ENCODE results near the gene GLIS1. TPM values are rescaled to one million over a fixed set of nuclear protein-coding genes. Genes with fewer than 3 reads are reported as not detected.
"Not testable (repeated sequence)": the region's sequence is repeated elsewhere in the genome, so short reads cannot be mapped to it uniquely, and the experiment has no call there.

GLIS1 gene
- total and polyA plus RNA-seq, 2 of the 8 experiments (the other 6 are each of a cell fraction or from before 2014, with no cell fraction given), result 0.15 to 0.22 TPM

DNA sequence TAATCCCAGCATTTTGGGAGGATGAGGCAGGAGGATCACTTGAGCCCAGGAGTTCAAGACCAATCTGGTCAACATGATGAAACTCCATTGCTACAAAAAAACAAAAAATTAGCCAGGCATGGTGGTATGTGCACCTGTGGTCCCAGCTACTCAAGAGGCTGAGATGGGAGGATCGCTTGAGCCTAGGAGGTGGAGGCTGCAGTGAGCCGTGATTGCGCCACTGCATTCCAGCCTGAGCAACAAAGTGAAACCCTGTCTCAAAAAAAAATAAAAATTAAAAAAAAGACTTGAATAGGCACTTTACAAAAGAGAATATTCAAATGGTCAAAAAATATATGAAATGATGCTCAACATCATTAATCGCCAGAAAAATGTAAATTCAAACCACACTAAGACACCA, 91.0 kb downstream of the GLIS1 start:
- H3K9ac ChIP-seq (replicated peaks in 1 of 4; ENCODE audit: extremely low read depth in 1 of 4, low read depth in 3 of 4, low read length in 3 of 4); H4K8ac ChIP-seq (ENCODE audit: extremely low read depth, insufficient read depth, low read length); FAIRE-seq; H4K20me1 ChIP-seq (replicated peaks in 1 of 2; ENCODE audit: control insufficient read depth in 1 of 2, insufficient read depth in 2 of 2, low read length in 2 of 2); H4K5ac ChIP-seq (ENCODE audit: insufficient read length, low read depth, low read length); H3K4ac ChIP-seq (replicated peaks; ENCODE audit: insufficient read length, low read depth, low read length); H2BK12ac ChIP-seq (ENCODE audit: low read depth, low read length); H2AK5ac ChIP-seq (ENCODE audit: low read depth, low read length); H3K36me3 ChIP-seq (ENCODE audit: control insufficient read depth in 2 of 4, insufficient read depth in 4 of 4, low read length in 3 of 4); H3K79me2 ChIP-seq (ENCODE audit: control insufficient read depth in 1 of 2, insufficient read depth in 2 of 2, low read length in 2 of 2); H3K56ac ChIP-seq (replicated peaks; ENCODE audit: insufficient read length, low read depth, low read length); H3K9me3 ChIP-seq (ENCODE audit: insufficient read depth in 2 of 2, low read depth in 1 of 2, low read length in 1 of 2); H3K23me2 ChIP-seq (ENCODE audit: low read depth, low read length); H3K27ac ChIP-seq (ENCODE audit: low read depth, low read length); H3K4me2 ChIP-seq (ENCODE audit: insufficient read depth in 1 of 2, low read depth in 2 of 2, low read length in 2 of 2); H3K18ac ChIP-seq (ENCODE audit: extremely low read depth, low read length); POLR2A ChIA-PET (ENCODE audit: partially characterized antibody); H3K79me1 ChIP-seq (ENCODE audit: low read depth, low read length); H2BK5ac ChIP-seq (ENCODE audit: low read depth, low read length); H2BK120ac ChIP-seq (replicated peaks; ENCODE audit: low read depth, low read length); H4K91ac ChIP-seq (replicated peaks; ENCODE audit: insufficient read length, low read length); H3K4me3 ChIP-seq (ENCODE audit: extremely low read depth in 1 of 4, insufficient read depth in 2 of 4, low read depth in 3 of 4, low read length in 4 of 4); H3K4me1 ChIP-seq (replicated peaks in 1 of 4; ENCODE audit: control insufficient read depth in 3 of 4, insufficient read depth in 4 of 4, low read length in 3 of 4); H2BK15ac ChIP-seq (ENCODE audit: low read length); H2AFZ ChIP-seq (ENCODE audit: low read length); DNase-seq (ENCODE audit: low read depth in 1 of 2, low spot score in 2 of 2); H3K14ac ChIP-seq (ENCODE audit: insufficient read length); H3K23ac ChIP-seq (ENCODE audit: insufficient read length); H3K27me3 ChIP-seq (replicated peaks in 1 of 4; ENCODE audit: control insufficient read depth in 3 of 4, extremely low read depth in 1 of 4, insufficient read depth in 3 of 4, low read length in 3 of 4); H2BK20ac ChIP-seq (ENCODE audit: low read length): not testable (repeated sequence)
- CTCF ChIA-PET (ENCODE audit: partially characterized antibody), result interaction anchor here (2.7 kb wide), 1 partner anchor 35 kb away, joined by 6 read pairs; no protein-coding TSS in a partner anchor
- 97% methylated on average over 4 of the region's 4 CpGs; no CpG with 5 or more reads in 1 of the 2 experiments for WGBS, 2 experiments (ENCODE audit: extremely low coverage in 1 of 2, insufficient coverage in 1 of 2, insufficient read length in 1 of 2, insufficient replicate concordance in 2 of 2, low coverage in 1 of 2, low lambda C conversion rate in 2 of 2, missing lambda C conversion rate in 1 of 2)
- TF ChIP-seq CEBPB (IDR thresholded peaks at IDR 0.05; ENCODE audit: low read depth, low read length), result peak; percentile 60; the same call in 1 of the 2 replicates

Measured in H1 (cell line).